Activated CD4-positive, alpha-beta memory T cell treated with anti-CD3 and anti-CD28 coated beads for 36 hours (primary cell): ENCODE data around the gene PORCN. TPM values are rescaled to one million over a fixed set of nuclear protein-coding genes. Genes with fewer than 3 reads are reported as not detected.
A peak's percentile ranks its signal among the peaks of the same experiment; 100 is the strongest.
"Not testable (repeated sequence)": the region's sequence is repeated elsewhere in the genome, so short reads cannot be mapped to it uniquely, and the experiment has no call there.

Experiments
- CTCF ChIA-PET: fragments of 350-600 bp; sonication (Branson Sonifier 250); formaldehyde crosslinking; loops from one replicate; lab custom pipeline; 2021; ENCODE audit warnings: antibody characterized with exemption, inconsistent platforms; lab: Charles Lee
- POLR2A ChIA-PET: fragments of 350-600 bp; sonication (Branson Sonifier 250); formaldehyde crosslinking; loops from one replicate; lab custom pipeline; 2021; ENCODE audit warnings: antibody characterized with exemption; lab: Charles Lee
- DNase-seq: peaks from one replicate; pipeline ENCODE4 v3.0.0-alpha.2; 2020
- H3K27ac Mint-ChIP-seq: one replicate; pipeline ENCODE4 v1.8.0; 2021; ENCODE audit warnings: mixed read lengths
- H3K27me3 Mint-ChIP-seq: one replicate; pipeline ENCODE4 v1.8.0; 2021; ENCODE audit warnings: mixed read lengths
- H3K36me3 Mint-ChIP-seq: one replicate; pipeline ENCODE4 v1.8.0; 2021; ENCODE audit warnings: mixed read lengths
- H3K4me1 Mint-ChIP-seq: one replicate; pipeline ENCODE4 v1.8.0; 2021; ENCODE audit warnings: low read depth, mixed read lengths
- H3K4me3 Mint-ChIP-seq: one replicate; pipeline ENCODE4 v1.8.0; 2021; ENCODE audit warnings: mild to moderate bottlenecking, mixed read lengths
- H3K9me3 Mint-ChIP-seq: one replicate; pipeline ENCODE4 v1.8.0; 2021; ENCODE audit warnings: mixed read lengths
- intact Hi-C: fragments of 100-400 bp; cut with micrococcal nuclease; formaldehyde crosslinking; loops from one replicate; pipeline ENCODE4 v1.15.1; 2023
- total RNA-seq, 2 experiments: library from RNA; stranded (reverse); gene quantifications; one replicate each; pipeline ENCODE4 v1.2.3, GENCODE V29; 2021

The PORCN gene
- total RNA-seq, 2 experiments from 2014 or later, result 7.1 to 7.7 TPM

DNA sequence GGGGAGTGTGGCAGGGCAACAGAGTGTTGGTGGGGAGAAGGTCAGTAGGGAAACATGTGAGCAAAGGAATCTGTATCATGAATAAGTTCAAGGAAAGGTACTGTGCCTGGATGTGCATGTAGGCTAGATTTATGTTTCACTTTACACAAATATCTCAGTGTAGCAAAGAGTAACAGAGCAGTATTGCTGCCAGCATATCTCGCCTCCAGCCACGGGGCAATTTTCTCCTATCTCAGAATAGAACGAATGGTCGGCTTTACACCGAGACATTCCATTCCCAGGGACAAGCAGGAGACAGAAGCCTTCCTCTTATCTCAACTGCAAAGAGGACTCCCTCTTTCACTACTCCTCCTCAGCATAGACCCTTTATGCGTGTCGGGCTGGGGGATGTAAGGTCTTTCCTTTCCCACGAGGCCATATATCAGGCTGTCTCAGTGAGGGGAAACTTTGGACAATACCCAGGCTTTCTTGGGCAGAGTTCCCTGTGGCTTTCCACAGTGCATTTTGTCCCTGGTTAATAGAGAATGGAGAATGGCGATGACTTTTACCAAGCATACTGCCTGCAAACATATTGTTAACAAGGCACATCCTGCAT is 47.0 kb downstream of the PORCN start:
- H3K4me1 Mint-ChIP-seq, POLR2A ChIA-PET, intact Hi-C loops: not testable (repeated sequence)

DNA sequence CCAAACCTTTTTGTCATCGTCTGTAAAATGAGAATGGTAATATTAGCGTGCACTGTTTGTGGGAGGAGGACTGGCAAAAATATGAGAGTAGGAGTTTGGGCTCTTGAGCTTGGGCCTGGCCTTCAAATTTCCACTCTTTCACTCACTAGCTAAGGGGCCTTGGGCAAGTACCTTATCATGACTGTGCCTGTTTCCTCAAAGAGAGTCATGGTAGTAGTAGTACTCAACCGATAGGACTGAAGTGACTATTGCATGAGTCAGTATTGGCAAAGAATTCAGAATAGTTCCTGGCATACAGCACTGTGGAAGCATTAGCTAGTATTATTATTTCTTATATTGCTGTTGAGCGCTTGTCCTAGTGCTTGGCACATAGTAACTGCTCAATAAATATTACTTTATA is 49.5 kb downstream of the PORCN start:
- peak overlapping the region; percentile 86 for H3K27ac Mint-ChIP-seq

More for the DNA sequence above, 47.0 kb downstream of the PORCN start:
- H3K4me3 Mint-ChIP-seq, H3K27ac Mint-ChIP-seq, H3K9me3 Mint-ChIP-seq, DNase-seq, H3K27me3 Mint-ChIP-seq, CTCF ChIA-PET: not testable (repeated sequence)
- H3K36me3 Mint-ChIP-seq, result peaks cover 21% of the 10 kb centered on the region

DNA sequence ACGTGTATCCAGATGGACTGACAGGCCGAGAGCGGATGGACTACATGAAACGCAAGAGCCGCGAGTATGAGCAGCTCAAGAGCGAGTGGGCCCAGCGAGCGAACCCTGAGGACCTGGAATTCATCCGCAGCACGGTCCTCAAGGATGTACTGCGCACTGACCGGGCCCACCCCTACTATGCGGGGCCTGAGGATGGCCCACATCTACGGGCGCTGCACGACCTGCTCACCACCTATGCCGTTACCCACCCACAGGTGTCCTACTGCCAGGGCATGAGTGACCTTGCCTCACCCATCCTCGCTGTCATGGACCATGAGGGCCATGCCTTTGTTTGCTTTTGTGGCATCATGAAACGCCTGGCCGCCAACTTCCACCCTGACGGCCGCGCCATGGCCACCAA is 50.8 kb downstream of the PORCN start:
- H3K27ac Mint-ChIP-seq, result no peak overlapping the region
- peaks cover 2% of the 10 kb centered on the region for H3K4me1 Mint-ChIP-seq
- no peak overlapping the region for H3K4me3 Mint-ChIP-seq
- ChIA-PET POLR2A (no interaction called here), CTCF (no interaction called here)
- H3K9me3 Mint-ChIP-seq, result no peaks in the 10 kb centered on the region
- H3K27me3 Mint-ChIP-seq, result no peaks in the 10 kb centered on the region
- no peak for DNase-seq
- H3K36me3 Mint-ChIP-seq, result peaks cover 23% of the 10 kb centered on the region
- intact Hi-C loops, result no loop called here

More for the DNA sequence above, 49.5 kb downstream of the PORCN start:
- ChIA-PET POLR2A (interaction anchor here (0.6 to 1.2 kb wide), 4 partner anchors 10 to 18 kb away, joined by 3 to 4 read pairs (median 3); partner anchors contain the start of gene RBM3), CTCF (no interaction called here)
- Mint-ChIP-seq H3K9me3 (no peaks in the 10 kb centered on the region), H3K4me3 (no peak overlapping the region), H3K27me3 (no peaks in the 10 kb centered on the region), H3K36me3 (peaks cover 25% of the 10 kb centered on the region), H3K4me1 (peaks cover 2% of the 10 kb centered on the region)
- intact Hi-C loops, result loop anchor here (1.0 kb wide), 1 partner anchor 18 kb away; no protein-coding TSS in a partner anchor
- DNase-seq, result peak; percentile 16

DNA sequence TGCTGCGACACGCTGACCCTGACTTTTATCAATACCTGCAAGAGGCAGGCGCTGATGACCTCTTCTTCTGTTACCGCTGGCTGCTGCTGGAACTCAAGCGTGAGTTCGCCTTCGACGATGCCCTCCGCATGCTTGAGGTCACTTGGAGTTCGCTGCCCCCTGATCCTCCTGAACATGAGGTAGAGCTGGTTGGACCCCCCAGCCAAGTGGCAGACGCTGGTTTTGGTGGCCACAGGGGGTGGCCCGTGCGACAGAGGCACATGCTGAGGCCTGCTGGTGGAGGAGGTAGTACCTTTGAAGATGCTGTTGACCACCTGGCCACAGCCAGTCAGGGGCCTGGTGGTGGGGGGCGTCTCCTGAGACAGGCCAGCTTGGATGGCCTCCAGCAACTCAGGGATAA is 51.3 kb downstream of the PORCN start:
- ChIA-PET POLR2A (no interaction called here), CTCF (no interaction called here)
- H3K27ac Mint-ChIP-seq, result peak overlapping the region; percentile 33
- H3K9me3 Mint-ChIP-seq, result no peaks in the 10 kb centered on the region
- H3K4me1 Mint-ChIP-seq, result peaks cover 2% of the 10 kb centered on the region
- intact Hi-C loops, result no loop called here
- no peaks in the 10 kb centered on the region for H3K27me3 Mint-ChIP-seq
- DNase-seq, result no peak
- H3K4me3 Mint-ChIP-seq, result no peak overlapping the region
- H3K36me3 Mint-ChIP-seq, result peaks cover 19% of the 10 kb centered on the region

DNA sequence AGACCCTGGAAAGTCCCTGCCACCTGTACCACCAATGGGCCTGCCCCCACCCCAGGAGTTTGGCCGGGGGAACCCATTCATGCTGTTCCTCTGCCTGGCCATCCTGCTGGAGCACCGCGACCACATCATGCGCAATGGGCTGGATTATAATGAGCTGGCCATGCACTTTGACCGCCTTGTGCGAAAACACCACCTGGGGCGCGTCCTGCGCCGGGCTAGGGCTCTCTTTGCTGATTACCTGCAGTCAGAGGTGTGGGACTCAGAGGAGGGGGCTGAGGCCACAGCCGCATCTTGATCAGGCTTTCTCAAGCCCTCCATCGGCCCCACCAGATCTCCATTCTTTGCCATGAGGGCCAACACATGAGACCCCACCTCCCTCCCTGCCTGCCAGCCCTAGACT is 51.9 kb downstream of the PORCN start:
- H3K27me3 Mint-ChIP-seq, result no peaks in the 10 kb centered on the region
- POLR2A ChIA-PET, result no interaction called here
- intact Hi-C loops, result no loop called here
- CTCF ChIA-PET, result no interaction called here
- no peak for DNase-seq
- peaks cover 16% of the 10 kb centered on the region for H3K36me3 Mint-ChIP-seq
- no peaks in the 10 kb centered on the region for H3K9me3 Mint-ChIP-seq
- H3K4me3 Mint-ChIP-seq, result no peak overlapping the region
- peaks cover 2% of the 10 kb centered on the region for H3K4me1 Mint-ChIP-seq
- H3K27ac Mint-ChIP-seq, result no peak overlapping the region

DNA sequence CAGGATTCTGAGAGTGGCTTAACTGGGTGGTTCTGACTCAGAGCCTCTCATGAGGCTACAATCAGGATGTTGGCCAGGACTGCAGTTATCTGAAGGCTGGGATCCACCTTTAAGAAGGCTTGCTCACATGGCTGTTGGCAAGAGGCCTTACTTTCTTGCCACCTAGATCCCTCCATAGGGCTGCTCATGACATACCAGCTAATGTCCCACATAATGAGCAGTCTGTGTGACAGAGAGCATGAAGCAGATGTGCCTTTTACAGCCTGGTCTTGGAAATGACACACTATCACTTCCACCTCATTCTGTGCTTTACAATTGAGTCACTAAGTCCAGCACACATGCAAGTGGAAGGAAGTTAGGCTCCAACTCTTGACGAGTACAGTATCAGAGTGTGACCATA is 61.2 kb downstream of the PORCN start:
- CTCF ChIA-PET, result no interaction called here

More for the DNA sequence above, 61.2 kb downstream of the PORCN start:
- Mint-ChIP-seq H3K27me3 (no peaks in the 10 kb centered on the region), H3K4me1 (no peaks in the 10 kb centered on the region), H3K36me3 (peaks cover 4% of the 10 kb centered on the region), H3K9me3 (no peaks in the 10 kb centered on the region), H3K4me3 (no peak overlapping the region), H3K27ac (peak overlapping the region; percentile 72)
- DNase-seq, result peak; percentile 53
- POLR2A ChIA-PET, result interaction anchor here (1.7 kb wide), 1 partner anchor 12 kb away, joined by 3 read pairs; no protein-coding TSS in a partner anchor
- intact Hi-C loops, result loop anchor here (1.0 to 10.0 kb wide), 4 partner anchors 30 to 705 kb away; partner anchors contain the start of genes EBP and WAS

Other genes starting within 250 kb of the PORCN start
- gene SSX3, start 152.3 kb upstream of the PORCN start, total RNA-seq, result not detected
- gene SSX4, start 125.5 kb upstream of the PORCN start, total RNA-seq, result not detected
- not detected for gene SSX4B, start 97.0 kb upstream of the PORCN start, total RNA-seq
- 10 to 100 TPM; 70.7 to 73.0 TPM for gene SLC38A5, start 38.7 kb upstream of the PORCN start, total RNA-seq
- gene FTSJ1, start 32.8 kb upstream of the PORCN start, total RNA-seq, result 10 to 100 TPM; 62.8 to 73.9 TPM
- gene EBP, start 12.8 kb downstream of the PORCN start, total RNA-seq, result 100 to 1,000 TPM; 149 to 150 TPM
- 10 to 100 TPM; 13.5 to 16.2 TPM for gene TBC1D25, start 30.7 kb downstream of the PORCN start, total RNA-seq
- 100 to 1,000 TPM; 191 to 197 TPM for gene RBM3, start 65.5 kb downstream of the PORCN start, total RNA-seq
- gene WDR13, start 88.5 kb downstream of the PORCN start, total RNA-seq, result 10 to 100 TPM; 45.8 to 54.8 TPM
- gene WAS, start 174.8 kb downstream of the PORCN start, total RNA-seq, result 10 to 100 TPM; 95.2 to 99.6 TPM
- 10 to 100 TPM; 32.3 to 35.6 TPM for gene SUV39H1, start 187.7 kb downstream of the PORCN start, total RNA-seq